ENCODE data around the gene GPR84.

GPR84 gene

DNA sequence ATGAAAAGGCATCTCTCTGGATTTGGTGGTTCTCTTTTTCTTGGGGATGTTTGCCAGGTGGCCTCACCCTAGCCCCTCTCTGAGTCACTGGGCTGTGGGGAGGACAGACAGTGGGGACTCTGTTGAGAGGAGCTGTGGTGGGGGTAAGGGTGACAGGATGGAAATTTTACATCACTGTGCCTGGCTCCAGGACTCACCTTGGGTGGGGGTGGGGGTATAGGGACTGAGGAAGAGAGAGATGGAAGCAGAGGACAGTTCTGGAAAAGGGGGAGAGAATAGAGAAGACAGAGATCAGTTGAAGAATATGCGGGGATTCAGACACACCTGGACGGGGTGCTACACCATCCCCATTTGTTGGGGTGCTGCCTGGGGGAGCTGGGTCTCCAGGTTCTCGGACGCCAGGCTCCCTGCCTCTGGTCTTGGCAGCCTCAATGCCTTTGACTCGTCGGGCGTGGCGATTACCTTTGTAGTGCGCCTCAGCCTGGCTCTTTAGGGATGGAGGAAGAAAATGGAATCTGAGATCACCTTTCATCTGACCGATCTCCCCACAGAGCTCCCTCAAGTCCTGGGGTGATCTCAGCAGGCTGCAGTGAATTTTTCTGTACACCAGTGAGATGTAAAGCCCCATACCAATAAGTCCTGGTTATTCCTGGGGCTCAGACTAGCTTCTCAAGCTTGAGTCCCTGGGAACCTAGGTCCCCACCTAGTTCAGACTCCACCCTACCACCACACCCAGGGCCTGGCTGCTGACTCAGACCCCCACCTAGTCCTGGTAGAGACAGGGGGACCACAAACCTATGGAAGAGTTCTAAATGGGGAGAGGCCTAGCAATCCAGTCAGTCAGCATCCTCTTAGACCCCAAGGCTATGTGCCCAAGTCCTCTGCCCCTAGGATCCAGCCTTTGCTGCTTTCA, 9.6 kb upstream of the GPR84 start:
- DNase-seq (ENCODE audit: low spot score), result no peak

GRCh38 chr12:54372113-54372806, 8.0 kb upstream of the GPR84 start:
- no peak for DNase-seq (ENCODE audit: low spot score)

DNA sequence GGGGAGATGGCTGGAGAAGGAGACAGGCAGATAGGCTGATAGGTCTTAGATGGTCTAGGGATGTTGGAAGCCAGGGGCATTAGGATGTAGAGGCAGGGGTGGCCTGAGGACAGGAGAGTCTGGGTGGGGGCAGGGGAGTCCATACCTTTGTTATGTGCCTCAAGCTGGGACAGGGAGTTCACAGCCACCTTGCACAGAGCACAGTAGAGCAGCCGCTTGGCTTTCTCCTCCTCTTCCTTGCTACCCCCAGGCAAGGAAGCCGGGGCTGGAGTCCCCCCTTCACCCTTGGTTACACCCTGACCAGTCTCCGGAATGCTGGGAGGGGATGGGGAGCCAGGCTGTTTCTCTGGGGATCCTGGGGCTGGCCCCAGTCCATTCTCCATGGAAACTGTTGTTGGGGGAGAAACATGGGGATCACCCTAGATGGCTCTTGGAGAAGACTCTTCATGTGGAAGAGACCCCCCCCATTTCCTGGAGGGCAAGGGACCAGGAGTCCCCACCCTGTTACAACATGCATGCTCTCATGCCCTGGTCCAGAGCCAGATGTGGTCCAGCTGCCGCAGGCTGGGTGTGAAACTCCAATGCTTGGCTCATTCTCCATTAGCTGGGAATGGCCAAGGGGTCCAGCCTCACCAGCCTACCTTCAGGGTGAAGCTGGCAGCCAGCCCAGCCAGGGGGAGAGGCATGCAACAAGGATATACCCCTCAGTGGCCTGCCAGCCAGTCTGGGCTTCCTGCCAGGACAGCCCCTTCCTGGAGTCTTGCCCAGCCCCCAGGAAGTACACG, 7.2 kb upstream of the GPR84 start:
- no peak for DNase-seq (ENCODE audit: low spot score)

DNA sequence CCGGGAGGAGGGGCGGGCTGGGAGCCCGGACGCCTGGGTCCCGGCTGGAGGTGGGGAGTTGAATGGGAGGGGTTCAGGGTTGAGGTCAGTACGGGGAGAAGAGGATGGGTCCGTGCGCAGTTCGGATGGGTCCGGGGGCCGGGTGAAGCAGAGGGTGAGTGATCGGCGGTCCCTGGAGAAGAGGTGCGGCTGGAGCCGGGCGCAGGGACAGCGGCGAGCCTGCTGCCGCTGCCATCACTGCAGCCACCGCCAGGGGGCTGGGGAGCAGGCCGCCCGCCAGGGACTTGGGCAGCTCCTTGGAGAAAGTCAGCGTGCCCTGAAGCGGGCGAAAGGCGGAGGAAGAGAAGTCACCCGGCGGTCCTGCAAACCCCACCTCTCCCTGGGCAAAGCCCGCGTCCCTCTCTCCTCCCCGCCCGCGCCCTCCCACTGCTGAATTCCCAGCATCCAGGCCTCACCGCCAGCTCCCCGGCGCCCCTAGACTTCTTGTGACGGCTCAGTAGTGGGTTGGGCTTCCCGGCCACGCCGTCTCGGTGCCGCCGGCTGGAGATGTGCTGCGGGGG, 6.0 kb upstream of the GPR84 start:
- DNase-seq (ENCODE audit: low spot score), result peak; percentile 88

DNA sequence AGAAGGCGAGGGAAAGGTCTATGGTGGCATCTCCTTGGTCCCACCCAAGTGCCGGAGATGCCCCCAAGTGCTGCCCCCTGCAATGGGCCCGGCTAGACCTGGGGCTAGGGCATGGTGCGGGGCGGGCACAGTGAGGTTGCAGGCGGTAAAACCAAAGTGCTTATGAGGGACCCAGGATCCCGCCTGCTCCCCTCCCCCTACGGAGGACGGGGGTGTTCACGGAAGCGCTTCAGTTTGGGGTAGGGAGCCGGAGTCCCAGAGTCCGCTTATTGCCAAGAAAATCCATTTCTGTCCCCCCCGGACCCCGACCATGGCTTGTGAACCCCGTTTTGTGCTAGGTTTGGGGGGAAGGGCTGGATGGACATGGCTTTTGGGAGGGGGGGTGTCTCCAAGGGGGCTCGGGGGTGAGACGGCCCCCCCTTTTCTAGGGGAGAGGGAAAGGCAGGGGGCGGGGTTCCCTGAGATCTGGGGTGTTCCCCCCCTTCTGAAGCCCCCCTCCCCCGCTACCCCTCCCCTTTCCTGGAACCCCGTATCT, 5.4 kb upstream of the GPR84 start:
- no peak for DNase-seq (ENCODE audit: low spot score)

GRCh38 chr12:54368709-54369596, 4.7 kb upstream of the GPR84 start:
- peak; percentile 84 for DNase-seq (ENCODE audit: low spot score)

GRCh38 chr12:54368025-54368708, 3.9 kb upstream of the GPR84 start:
- no peak for DNase-seq (ENCODE audit: low spot score)

DNA sequence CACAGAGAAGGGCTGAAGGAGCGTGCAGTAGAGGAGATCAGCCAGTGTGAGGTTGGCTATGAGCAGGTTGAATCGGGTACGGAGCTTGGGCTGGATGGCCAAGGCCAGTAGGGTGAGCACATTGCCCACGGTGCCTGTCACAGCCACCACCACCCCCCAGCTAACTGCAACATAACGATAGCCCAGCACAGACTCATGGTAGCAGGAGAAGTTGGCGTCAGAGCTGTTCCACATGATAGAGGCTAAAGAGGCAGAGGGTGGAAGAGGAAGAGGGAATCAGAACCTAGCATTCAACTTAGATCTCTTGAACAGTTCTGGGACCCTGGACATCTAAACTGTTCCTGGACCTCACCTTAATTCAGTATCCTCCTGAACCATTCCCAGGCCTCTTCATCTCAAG, 668 bp downstream of the GPR84 start:
- DNase-seq (ENCODE audit: low spot score), result no peak

DNA sequence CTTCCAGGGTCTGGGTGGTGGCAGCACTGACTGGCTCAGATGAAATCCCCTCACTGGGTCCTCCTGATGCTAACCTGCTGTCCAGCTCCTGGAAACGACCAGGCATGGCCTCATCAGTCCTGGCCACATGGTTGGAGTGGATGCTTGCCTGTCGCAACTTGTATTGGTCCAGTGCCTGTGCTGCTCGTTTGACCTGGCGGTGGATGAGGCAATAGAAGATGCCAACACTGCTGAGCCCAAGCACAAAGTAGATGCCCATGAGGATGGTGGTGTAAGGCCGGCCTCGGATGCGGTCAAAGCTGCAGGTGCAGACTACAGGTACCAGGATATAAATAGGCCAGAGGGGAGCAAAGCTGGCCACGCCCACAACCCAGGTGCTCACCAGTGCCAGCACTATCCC, 1.2 kb downstream of the GPR84 start:
- DNase-seq (ENCODE audit: low spot score), result no peak

DNA sequence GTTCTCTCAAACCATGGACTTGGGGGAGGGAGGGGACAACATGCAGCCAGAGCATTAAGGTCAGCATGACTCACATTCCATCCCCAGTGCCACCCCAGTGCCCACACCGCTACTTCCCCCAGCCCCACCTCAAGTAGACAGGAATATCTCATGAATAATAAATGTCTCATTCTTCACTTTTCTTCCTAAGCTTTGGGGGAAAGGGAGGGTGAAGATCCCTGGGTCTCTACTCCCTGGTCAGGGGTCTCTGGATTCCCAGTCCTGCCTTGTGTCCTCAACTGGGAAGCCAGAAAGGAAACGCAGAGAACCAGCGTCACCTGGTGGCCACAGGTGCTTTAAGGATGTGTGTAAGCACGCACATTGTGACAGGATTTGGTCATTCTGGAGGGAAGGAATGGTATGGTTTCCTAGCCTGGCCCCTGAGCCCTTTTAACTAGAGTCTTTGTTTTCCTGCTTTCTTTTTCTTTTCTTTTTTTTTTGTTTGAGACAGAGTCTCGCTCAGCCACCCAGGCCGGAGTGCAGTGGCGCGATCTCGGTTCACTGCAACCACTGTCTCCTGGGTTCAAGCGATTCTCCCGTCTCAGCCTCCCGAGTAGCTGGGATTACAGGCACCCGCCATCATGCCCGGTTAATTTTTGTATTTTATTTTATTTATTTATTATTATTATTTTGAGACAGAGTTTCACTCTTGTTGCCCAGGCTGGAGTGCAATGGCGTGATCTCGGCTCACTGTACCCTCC, 3.4 kb downstream of the GPR84 start:
- DNase-seq (ENCODE audit: low spot score), result peak; percentile 70

- no peak for DNase-seq (ENCODE audit: low spot score)
These were observed 4.4 kb downstream of the GPR84 start for GRCh38 chr12:54359762-54360351.

- DNase-seq (ENCODE audit: low spot score), result peak; percentile 95
These were observed 5.1 kb downstream of the GPR84 start for GRCh38 chr12:54358945-54359761.

- no peak for DNase-seq (ENCODE audit: low spot score)
These were observed 5.9 kb downstream of the GPR84 start for GRCh38 chr12:54358191-54358944.

DNA sequence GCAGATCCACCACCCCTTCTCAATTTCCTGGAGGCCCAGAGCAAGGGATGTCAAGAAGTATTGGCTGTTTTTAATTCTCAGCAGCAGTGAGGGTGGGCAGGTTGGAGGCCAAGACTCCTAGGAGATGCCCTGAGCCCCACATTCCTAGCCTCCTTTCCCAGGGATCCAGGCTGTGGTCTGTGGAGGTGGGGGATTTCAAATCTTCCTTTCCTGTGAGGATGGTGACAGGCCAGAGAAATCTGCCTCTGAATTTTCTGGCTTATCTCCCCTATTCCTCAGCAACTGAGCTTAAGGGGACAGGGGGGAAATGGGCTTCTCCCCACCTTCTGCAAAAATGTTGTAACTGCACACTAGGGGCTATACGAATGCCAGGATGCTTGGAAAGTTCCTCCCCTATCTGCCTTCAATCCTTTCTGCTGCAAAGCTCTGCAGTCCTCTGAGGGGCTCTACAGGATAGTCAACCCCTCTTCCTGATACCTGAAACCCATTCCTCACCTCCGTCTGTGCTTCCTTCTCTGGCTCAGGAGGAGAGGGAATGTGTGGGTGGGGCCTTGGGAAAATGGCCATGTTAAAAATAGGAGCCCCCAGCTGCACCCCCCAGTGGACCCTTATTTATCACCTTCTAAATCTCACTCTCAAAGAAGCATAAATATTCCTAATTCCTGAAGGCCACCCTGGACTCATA, 6.6 kb downstream of the GPR84 start:
- DNase-seq (ENCODE audit: low spot score), result no peak

DNA sequence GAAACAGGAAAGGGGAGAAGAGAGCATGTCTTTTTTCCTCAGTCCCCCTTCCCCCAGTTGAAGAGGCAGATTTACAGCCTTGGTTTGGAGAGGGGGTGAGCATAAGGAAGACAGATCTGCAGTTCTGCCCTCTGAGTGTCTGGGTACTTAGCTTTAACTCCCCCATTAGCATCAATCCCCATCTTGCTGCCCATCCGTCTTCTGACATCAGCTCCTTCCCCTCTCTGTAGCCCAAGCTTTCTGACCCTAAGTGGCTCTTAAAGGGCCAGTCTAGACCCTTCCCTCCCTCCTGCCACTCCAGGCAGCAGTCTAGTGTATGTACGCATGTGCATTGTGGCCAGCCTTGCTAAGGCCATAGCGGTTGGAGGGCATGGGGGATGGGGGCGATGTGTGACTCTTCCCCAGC, 7.3 kb downstream of the GPR84 start:
- no peak for DNase-seq (ENCODE audit: low spot score)

DNA sequence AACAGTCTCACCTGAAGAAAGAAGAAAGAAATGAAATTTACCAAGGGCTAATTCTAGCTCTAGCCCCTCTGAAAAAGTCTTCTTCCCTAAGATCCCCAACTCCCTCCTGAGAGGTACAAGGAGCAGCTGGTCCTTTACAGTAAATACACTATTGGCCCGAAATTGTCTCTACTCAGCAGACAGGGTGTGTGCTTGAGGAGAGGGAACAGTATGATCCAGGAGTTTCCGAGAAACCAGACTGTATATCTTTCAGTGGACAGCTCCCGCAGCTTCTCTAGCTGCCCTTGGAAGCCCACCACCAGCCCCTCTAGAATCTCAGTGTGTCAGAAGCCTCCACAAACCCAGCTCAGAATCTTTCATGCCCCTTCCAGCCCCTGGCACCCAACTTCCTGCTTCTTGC, 8.1 kb downstream of the GPR84 start:
- no peak for DNase-seq (ENCODE audit: low spot score)
